NB4 (cell line): ENCODE data around the gene LMO2.

ENCODE experiments used
- DNase-seq: peaks from one replicate; pipeline ENCODE4 v3.0.0; 2010; ENCODE audit warnings: low read depth
- H3K4me3 ChIP-seq: one replicate; pipeline ENCODE4 v1.5.1; 2011; ENCODE audit warnings: mild to moderate bottlenecking, low read depth, low read length, moderate library complexity
- MAX ChIP-seq: IDR thresholded peaks from 2 replicates; pipeline ENCODE4 v1.6.1; 2011; ENCODE audit warnings: low read depth, low read length
- MYC ChIP-seq: IDR thresholded peaks from 2 replicates; pipeline ENCODE4 v1.6.1; 2011; ENCODE audit warnings: low read depth, low read length
- POLR2A ChIP-seq: IDR thresholded peaks from 2 replicates; pipeline ENCODE4 v1.6.1; 2011; ENCODE audit warnings: mild to moderate bottlenecking; ENCODE audit not compliant: insufficient read length; ENCODE audit errors: extremely low read depth
- TF ChIP-seq, protein P1 (sequence below): IDR thresholded peaks from one replicate; pipeline ENCODE4 v1.5.1; 2012; ENCODE audit warnings: low read depth, low read length

LMO2 gene

GRCh38 chr11:33874910-33875490, 16.9 kb downstream of the LMO2 start:
- no peak overlapping the region for H3K4me3 ChIP-seq
- peak; percentile 34 for DNase-seq
- TF ChIP-seq MYC (no peak), POLR2A (no peak), MAX (no peak)
- TF ChIP-seq, protein P1, sequence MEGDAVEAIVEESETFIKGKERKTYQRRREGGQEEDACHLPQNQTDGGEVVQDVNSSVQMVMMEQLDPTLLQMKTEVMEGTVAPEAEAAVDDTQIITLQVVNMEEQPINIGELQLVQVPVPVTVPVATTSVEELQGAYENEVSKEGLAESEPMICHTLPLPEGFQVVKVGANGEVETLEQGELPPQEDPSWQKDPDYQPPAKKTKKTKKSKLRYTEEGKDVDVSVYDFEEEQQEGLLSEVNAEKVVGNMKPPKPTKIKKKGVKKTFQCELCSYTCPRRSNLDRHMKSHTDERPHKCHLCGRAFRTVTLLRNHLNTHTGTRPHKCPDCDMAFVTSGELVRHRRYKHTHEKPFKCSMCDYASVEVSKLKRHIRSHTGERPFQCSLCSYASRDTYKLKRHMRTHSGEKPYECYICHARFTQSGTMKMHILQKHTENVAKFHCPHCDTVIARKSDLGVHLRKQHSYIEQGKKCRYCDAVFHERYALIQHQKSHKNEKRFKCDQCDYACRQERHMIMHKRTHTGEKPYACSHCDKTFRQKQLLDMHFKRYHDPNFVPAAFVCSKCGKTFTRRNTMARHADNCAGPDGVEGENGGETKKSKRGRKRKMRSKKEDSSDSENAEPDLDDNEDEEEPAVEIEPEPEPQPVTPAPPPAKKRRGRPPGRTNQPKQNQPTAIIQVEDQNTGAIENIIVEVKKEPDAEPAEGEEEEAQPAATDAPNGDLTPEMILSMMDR = no peak

DNA sequence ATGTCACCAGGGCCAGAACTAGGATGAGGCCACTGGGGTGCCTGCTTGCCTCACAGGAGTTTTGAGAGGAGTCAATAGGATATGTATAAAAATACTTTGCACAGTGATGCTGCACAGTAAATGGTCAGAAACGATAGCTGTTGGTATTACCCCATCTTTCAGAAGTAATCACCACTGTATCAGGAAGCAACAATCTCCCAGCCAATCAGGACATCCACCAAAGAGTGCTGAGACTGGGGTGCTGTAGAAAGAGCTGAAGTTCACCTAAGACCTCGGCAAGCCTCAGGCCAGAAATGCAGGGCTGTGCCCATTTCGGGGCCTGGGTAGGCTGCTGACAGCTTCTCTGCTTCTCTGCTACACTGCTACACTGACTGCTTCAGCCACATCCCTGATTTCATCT, 17.4 kb downstream of the LMO2 start:
- no peak overlapping the region for H3K4me3 ChIP-seq
- no peak for DNase-seq

DNA sequence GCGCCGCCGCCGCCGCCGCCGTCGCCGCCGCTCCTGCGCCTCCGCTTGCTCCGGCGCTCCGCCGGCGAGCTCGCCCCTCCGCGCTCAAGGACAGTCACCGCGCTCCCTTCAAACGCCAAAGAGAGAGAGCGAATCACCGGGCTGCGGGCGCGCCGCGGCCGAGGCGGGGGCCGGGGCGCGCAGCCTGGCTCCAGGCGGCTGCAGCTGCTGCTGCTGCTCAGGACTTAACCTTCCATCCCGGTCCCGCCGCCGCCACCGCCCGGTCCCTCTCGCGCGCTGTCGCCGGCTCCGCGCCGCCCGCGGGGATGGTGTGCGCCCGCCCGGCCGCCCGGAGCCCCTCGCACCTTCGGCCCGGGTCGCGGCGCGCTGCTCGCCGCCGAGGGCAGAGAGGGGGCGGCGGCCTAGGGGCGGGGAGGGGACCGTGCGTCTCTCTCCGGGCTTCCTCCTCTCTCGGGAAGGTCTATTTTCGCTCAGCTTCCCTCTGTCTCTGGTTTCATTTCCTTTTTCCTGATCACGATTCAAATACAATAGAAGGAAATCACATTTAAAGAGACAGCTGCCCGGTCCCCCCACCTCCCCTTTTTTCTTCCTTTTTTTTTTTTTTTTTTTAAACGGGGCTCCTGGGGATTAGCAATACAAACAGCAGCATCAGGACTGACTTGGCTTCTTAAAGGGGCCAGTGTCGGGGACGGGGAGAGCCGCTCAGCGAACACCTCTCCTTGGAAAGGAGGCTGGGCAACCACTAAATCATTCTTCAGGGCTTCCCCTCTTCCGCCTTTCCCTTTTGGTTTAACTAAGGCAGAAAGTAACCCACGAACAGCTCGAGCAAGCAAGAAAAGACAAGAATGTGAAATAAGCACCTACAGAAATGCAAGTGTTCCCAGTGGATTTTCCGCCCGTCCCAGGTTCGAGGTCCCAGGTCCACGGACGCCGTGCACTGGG, 22.1 kb downstream of the LMO2 start:
- TF ChIP-seq, protein P1 = no peak
- no peak for TF ChIP-seq MAX
- TF ChIP-seq MYC = no peak
- no peak for TF ChIP-seq POLR2A
- peak; percentile 68 for DNase-seq
- H3K4me3 ChIP-seq = peak overlapping the region; percentile 47

More for the DNA sequence above, 17.4 kb downstream of the LMO2 start:
- no peak for TF ChIP-seq POLR2A
- no peak for TF ChIP-seq MYC
- TF ChIP-seq, protein P1 = no peak
- TF ChIP-seq MAX = no peak

- TF ChIP-seq, protein P1 = no peak
- no peak for TF ChIP-seq POLR2A
- no peak for TF ChIP-seq MAX
- TF ChIP-seq MYC = no peak
- H3K4me3 ChIP-seq = no peak overlapping the region
- DNase-seq = no peak
Measured at GRCh38 chr11:33868647-33869461, 23.0 kb downstream of the LMO2 start.

GRCh38 chr11:33867996-33868646, 23.8 kb downstream of the LMO2 start:
- TF ChIP-seq MYC (no peak), MAX (no peak), POLR2A (no peak)
- TF ChIP-seq, protein P1 = no peak
- no peak overlapping the region for H3K4me3 ChIP-seq
- DNase-seq = no peak
